ENCODE measurements around the gene HPCA. TPM values are rescaled to one million over a fixed set of nuclear protein-coding genes. Genes with fewer than 3 reads are reported as not detected.

HPCA gene
- total and polyA plus RNA-seq, 2 experiments from 2014 or later: 0.85 TPM; not detected in 1

DNA sequence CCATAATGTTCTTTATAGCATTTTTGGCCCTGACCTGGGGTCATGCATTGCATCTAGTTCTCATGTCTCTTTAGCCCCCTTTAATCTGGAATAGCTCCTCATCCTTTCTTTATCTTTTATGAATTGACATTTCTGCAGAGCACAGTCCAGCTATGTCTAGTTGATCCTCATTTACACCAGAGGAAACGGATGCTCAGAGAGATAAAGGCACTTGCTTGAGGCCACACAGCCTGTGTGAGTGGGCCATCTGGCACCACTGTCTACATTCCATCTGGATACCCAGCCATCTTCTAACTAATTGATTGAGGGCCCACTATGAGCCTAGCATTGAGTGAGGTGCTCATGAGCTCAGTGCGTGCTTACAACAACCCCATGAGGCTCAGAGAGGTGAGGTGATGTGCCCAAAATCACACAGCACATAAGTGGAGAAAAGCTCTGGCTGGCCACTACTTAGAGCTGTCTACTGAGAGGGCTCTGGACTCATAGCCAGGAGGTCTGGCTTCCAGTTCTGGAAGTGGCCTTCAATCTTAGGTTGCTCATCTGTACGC is 3.5 kb downstream of the HPCA start:
- H3K9me2 ChIP-seq (replicated peaks; ENCODE audit: insufficient read depth): no peaks in the 10 kb centered on the region
- H2AFZ ChIP-seq: no peak overlapping the region
- no peak overlapping the region for H3K4me2 ChIP-seq
- no peak for TF ChIP-seq EZH2phosphoT487 (IDR thresholded peaks at IDR 0.05; ENCODE audit: low read depth, severe bottlenecking, unreplicated experiment)
- TF ChIP-seq EZH2 (IDR thresholded peaks at IDR 0.05; ENCODE audit: borderline replicate concordance): no peak
- TF ChIP-seq CTCF (IDR thresholded peaks at IDR 0.05; ENCODE audit: poor library complexity): no peak
- no peak overlapping the region for H3K4me3 ChIP-seq
- H3K27me3 ChIP-seq: peaks cover 50% of the 10 kb centered on the region
- WGBS (ENCODE audit: low lambda C conversion rate, missing lambda C conversion rate): 80% methylated on average over 3 of the region's 3 CpGs
- no peak overlapping the region for H3K27ac ChIP-seq
- no peaks in the 10 kb centered on the region for H3K79me2 ChIP-seq
- no peaks in the 10 kb centered on the region for H4K20me1 ChIP-seq (ENCODE audit: insufficient read depth, poor library complexity, severe bottlenecking)
- no peak for DNase-seq (ENCODE audit: low spot score)
- peaks cover 8% of the 10 kb centered on the region for H3K4me1 ChIP-seq (ENCODE audit: insufficient read depth)
- H3K9me3 ChIP-seq (ENCODE audit: low read depth): no peaks in the 10 kb centered on the region
- no peaks in the 10 kb centered on the region for H3K36me3 ChIP-seq (replicated peaks; ENCODE audit: insufficient read depth, low read depth)

GRCh38 chr1:32890516-32891240 is 4.4 kb downstream of the HPCA start:
- Histone ChIP-seq H3K36me3 (replicated peaks; ENCODE audit: insufficient read depth, low read depth) (no peaks in the 10 kb centered on the region), H3K27ac (no peak overlapping the region), H3K4me3 (no peak overlapping the region), H2AFZ (no peak overlapping the region), H4K20me1 (ENCODE audit: insufficient read depth, poor library complexity, severe bottlenecking) (no peaks in the 10 kb centered on the region), H3K9me2 (replicated peaks; ENCODE audit: insufficient read depth) (no peaks in the 10 kb centered on the region), H3K4me1 (ENCODE audit: insufficient read depth) (peaks cover 8% of the 10 kb centered on the region), H3K79me2 (no peaks in the 10 kb centered on the region), H3K9me3 (ENCODE audit: low read depth) (no peaks in the 10 kb centered on the region), H3K27me3 (peaks cover 42% of the 10 kb centered on the region), H3K4me2 (no peak overlapping the region)
- 84% methylated on average over 7 of the region's 7 CpGs for WGBS (ENCODE audit: low lambda C conversion rate, missing lambda C conversion rate)
- TF ChIP-seq EZH2 (IDR thresholded peaks at IDR 0.05; ENCODE audit: borderline replicate concordance) (no peak), EZH2phosphoT487 (IDR thresholded peaks at IDR 0.05; ENCODE audit: low read depth, severe bottlenecking, unreplicated experiment) (no peak), CTCF (IDR thresholded peaks at IDR 0.05; ENCODE audit: poor library complexity) (no peak)
- DNase-seq (ENCODE audit: low spot score): no peak

- H3K9me2 ChIP-seq (replicated peaks; ENCODE audit: insufficient read depth): no peaks in the 10 kb centered on the region
- no peak overlapping the region for H2AFZ ChIP-seq
- H3K4me2 ChIP-seq: no peak overlapping the region
- TF ChIP-seq CTCF (IDR thresholded peaks at IDR 0.05; ENCODE audit: poor library complexity): no peak
- TF ChIP-seq EZH2phosphoT487 (IDR thresholded peaks at IDR 0.05; ENCODE audit: low read depth, severe bottlenecking, unreplicated experiment): no peak
- no peak for TF ChIP-seq EZH2 (IDR thresholded peaks at IDR 0.05; ENCODE audit: borderline replicate concordance)
- H3K4me1 ChIP-seq (ENCODE audit: insufficient read depth): peaks cover 8% of the 10 kb centered on the region
- H3K4me3 ChIP-seq: no peak overlapping the region
- 93% methylated on average over 1 of the region's 1 CpG for WGBS (ENCODE audit: low lambda C conversion rate, missing lambda C conversion rate)
- H3K27ac ChIP-seq: no peak overlapping the region
- no peak for DNase-seq (ENCODE audit: low spot score)
- no peaks in the 10 kb centered on the region for H3K79me2 ChIP-seq
- H3K36me3 ChIP-seq (replicated peaks; ENCODE audit: insufficient read depth, low read depth): no peaks in the 10 kb centered on the region
- peaks cover 36% of the 10 kb centered on the region for H3K27me3 ChIP-seq
- H4K20me1 ChIP-seq (ENCODE audit: insufficient read depth, poor library complexity, severe bottlenecking): no peaks in the 10 kb centered on the region
- H3K9me3 ChIP-seq (ENCODE audit: low read depth): no peaks in the 10 kb centered on the region
Observed at GRCh38 chr1:32891241-32891570, 4.9 kb downstream of the HPCA start.
